Sigmoid colon (tissue), 7 donors: ENCODE results near the gene SMURF2. TPM values are rescaled to one million over a fixed set of nuclear protein-coding genes. Genes with fewer than 3 reads are reported as not detected.

ENCODE experiments used
- DNase-seq: peaks from one replicate; pipeline ENCODE4 v3.0.0-alpha.2; 2019
- H3K27ac ChIP-seq, 4 donors: fragments of 200-600 bp; sonication (generic); one replicate each; pipeline ENCODE4 v1.5.1; 2016 to 2019; ENCODE audit warnings: mild to moderate bottlenecking in 1 of 4
- H3K27me3 ChIP-seq, 3 donors: fragments of 200-600 bp; sonication (generic); one replicate each; pipeline ENCODE4 v1.5.1; 2019; ENCODE audit warnings: mild to moderate bottlenecking in 1 of 3
- H3K36me3 ChIP-seq, 4 donors: fragments of 200-600 bp; sonication (generic); one replicate each; pipeline ENCODE4 v1.5.1; 2016 to 2019
- H3K4me1 ChIP-seq, 4 donors: fragments of 200-600 bp; sonication (generic); one replicate each; pipeline ENCODE4 v1.5.1; 2017 to 2019
- H3K4me3 ChIP-seq, 4 donors: fragments of 200-600 bp; sonication (generic); one replicate each; pipeline ENCODE4 v1.5.1; 2017 to 2019; ENCODE audit warnings: mild to moderate bottlenecking in 2 of 4, moderate library complexity in 1 of 4
- H3K9me3 ChIP-seq, 4 donors: fragments of 200-600 bp in 3 of 4; sonication (generic) in 3 of 4; one replicate each; pipeline versions ENCODE4 v1.5.1 to v1.6.1; 2013 to 2019
- EP300 ChIP-seq, 4 donors: sonication (generic); formaldehyde crosslinking; IDR thresholded peaks; one replicate each; pipeline ENCODE4 v1.6.1; 2017; ENCODE audit warnings: antibody characterized with exemption in 4 of 4
- POLR2A ChIP-seq, 2 donors: fragments of 450-650 bp; IDR thresholded peaks; one replicate each; pipeline ENCODE4 v1.6.1; 2016; ENCODE audit warnings: antibody characterized with exemption in 2 of 2, mild to moderate bottlenecking in 2 of 2, moderate library complexity in 2 of 2
- POLR2AphosphoS5 ChIP-seq, 4 donors: sonication (generic); formaldehyde crosslinking; IDR thresholded peaks; one replicate each; pipeline ENCODE4 v1.6.1; 2017; ENCODE audit warnings: antibody characterized with exemption in 4 of 4
- WGBS, 2 donors: extraction: QIAGEN DNeasy Blood & Tissue Kit; methylation state at CpG; one replicate each; pipeline ENCODE4 v1.1.7; 2013; 5-methylcytosine and 5-hydroxymethylcytosine counted together
- intact Hi-C: fragments of 100-400 bp; cut with DNase I; formaldehyde crosslinking; loops from one replicate; pipeline ENCODE4 v1.15.1; 2023
- polyA plus RNA-seq, 3 donors: library from polyadenylated mRNA; stranded (reverse); fragments of 200-250 nt; gene quantifications; one replicate each; pipeline ENCODE4 v1.2.3, GENCODE V29; 2013
- total RNA-seq, 4 donors: library from RNA; depleted of rRNA; stranded (reverse); fragments of >200 nt; gene quantifications; one replicate each; pipeline ENCODE4 v1.1.0, GENCODE V29; 2016
- TF ChIP-seq, protein P1 (sequence below), 4 experiments: fragments of 450-650 bp in 3 of 4; fragments of 200-600 bp in 1 of 4; IDR thresholded peaks; one replicate each; pipeline ENCODE4 v1.5.1; 2016 to 2019; ENCODE audit warnings: antibody characterized with exemption in 4 of 4, mild to moderate bottlenecking in 3 of 4, moderate library complexity in 2 of 4
- donor health status: healthy with polysubstance abuse.
- donor health status: Bipolar disorder and iron deficiency.
- donor health status: healthy.

SMURF2 gene
- total and polyA plus RNA-seq, 7 donors = 5.8 to 30.2 (median 23.8) TPM

DNA sequence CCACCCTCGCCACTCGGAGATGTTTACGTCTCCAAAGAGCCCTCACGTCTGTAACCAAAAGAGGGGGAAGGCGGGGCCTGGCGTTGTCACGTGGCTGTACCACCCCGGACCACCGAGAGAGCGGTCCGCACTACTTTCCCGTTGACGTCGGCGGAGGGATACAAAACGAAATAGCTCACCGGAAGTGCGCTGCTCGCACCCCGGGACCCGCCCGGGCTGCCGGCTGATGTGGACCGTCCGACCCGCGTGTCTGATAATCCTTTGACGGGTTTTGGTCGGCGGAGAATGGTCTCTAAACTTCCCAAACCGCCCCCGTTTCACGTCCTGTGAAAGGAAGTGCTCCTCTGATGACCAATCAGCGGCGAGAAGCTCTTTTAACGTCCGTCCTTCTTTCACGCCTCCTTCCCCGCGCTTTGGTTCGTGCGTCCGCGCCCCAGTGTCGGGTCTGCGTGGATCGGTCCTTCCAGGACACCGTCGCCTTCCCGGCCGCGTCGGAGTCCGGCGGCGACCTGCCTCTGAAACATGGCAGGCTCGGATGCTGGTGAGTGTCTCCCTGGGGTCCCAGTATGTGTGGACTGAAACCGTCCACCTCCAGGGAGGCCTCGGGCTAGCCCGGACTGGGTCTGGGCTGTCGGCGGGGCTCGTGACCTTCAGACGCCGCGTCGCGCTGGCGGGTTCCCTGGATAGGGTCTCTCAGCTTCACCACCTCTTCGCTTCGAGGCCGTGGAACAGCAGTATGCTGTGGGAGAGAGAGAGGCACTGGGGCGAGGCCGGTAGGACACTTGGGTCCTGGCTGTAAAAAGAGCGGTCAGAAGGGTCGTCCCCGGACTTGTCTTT lies 155.3 kb downstream of the SMURF2 start, which contains the start of gene CEP95:
Gene CEP95 (plus strand): TSS at position 402 of the 837 bp plus-strand sequence. CDS start 121 bp downstream, at position 523.
- TF ChIP-seq POLR2AphosphoS5 (IDR thresholded peaks at IDR 0.05) = peak; percentile 92 to 98 (median 96)
- peak in 2 of 4 donors; percentile 13 to 34 for TF ChIP-seq EP300 (IDR thresholded peaks at IDR 0.05)
- TF ChIP-seq POLR2A (IDR thresholded peaks at IDR 0.05) = peak; percentile 88 to 89
- TF ChIP-seq, protein P1, sequence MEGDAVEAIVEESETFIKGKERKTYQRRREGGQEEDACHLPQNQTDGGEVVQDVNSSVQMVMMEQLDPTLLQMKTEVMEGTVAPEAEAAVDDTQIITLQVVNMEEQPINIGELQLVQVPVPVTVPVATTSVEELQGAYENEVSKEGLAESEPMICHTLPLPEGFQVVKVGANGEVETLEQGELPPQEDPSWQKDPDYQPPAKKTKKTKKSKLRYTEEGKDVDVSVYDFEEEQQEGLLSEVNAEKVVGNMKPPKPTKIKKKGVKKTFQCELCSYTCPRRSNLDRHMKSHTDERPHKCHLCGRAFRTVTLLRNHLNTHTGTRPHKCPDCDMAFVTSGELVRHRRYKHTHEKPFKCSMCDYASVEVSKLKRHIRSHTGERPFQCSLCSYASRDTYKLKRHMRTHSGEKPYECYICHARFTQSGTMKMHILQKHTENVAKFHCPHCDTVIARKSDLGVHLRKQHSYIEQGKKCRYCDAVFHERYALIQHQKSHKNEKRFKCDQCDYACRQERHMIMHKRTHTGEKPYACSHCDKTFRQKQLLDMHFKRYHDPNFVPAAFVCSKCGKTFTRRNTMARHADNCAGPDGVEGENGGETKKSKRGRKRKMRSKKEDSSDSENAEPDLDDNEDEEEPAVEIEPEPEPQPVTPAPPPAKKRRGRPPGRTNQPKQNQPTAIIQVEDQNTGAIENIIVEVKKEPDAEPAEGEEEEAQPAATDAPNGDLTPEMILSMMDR (IDR thresholded peaks at IDR 0.05) = no peak
- Histone ChIP-seq H3K9me3 (no peaks in the 10 kb centered on the region), H3K36me3 (peaks cover 28 to 65% (median 39%) of the 10 kb centered on the region in 4 donors), H3K27me3 (no peaks in the 10 kb centered on the region), H3K4me1 (peaks cover 0 to 53% (median 48%) of the 10 kb centered on the region in 4 donors), H3K27ac (peak within 1 kb of the TSS; percentile 95 to 100 (median 98)), H3K4me3 (peak within 1 kb of the TSS; percentile 78 to 90 (median 80))
- intact Hi-C loops = loop anchor here (5.0 to 10.0 kb wide), 3 partner anchors 156 to 679 kb away; partner anchors contain the start of genes FTSJ3, PSMC5 and SMURF2
- peak; percentile 99 for DNase-seq
- 0% methylated on average over 77 of the region's 77 CpGs for WGBS, 2 donors

DNA sequence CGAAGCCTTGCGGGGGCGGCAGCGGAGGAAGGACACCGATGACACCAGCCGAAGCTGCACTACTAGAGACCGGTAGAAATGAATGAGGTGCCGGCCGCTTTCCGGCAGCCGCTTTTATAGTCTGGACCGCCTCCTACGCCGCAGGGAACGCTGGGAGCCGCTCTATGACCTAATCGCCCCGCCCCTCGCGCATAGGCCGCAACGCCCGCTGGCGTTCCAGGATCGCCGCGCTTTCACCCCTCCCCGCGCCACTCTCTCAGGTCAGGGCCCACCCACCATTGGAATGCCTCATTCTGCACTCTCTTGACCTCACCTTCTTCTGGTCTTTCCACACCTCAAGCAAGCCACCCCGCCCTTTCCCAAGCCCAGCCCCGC lies 155.9 kb downstream of the SMURF2 start, which contains the start of gene DDX5:
Gene DDX5 (minus strand): TSS at position 89 of the 375 bp plus-strand sequence. CDS start 170 bp downstream, outside the sequence.
- Histone ChIP-seq H3K4me3 (peak within 1 kb of the TSS; percentile 78 to 90 (median 80)), H3K27me3 (no peaks in the 10 kb centered on the region), H3K36me3 (peaks cover 34 to 65% (median 41%) of the 10 kb centered on the region in 4 donors), H3K4me1 (peaks cover 0 to 59% (median 51%) of the 10 kb centered on the region in 4 donors), H3K9me3 (no peaks in the 10 kb centered on the region), H3K27ac (peak within 1 kb of the TSS; percentile 95 to 100 (median 98))
- TF ChIP-seq POLR2A (IDR thresholded peaks at IDR 0.05) = peak; percentile 97
- no peak for TF ChIP-seq EP300 (IDR thresholded peaks at IDR 0.05)
- peak; percentile 98 to 100 (median 100) for TF ChIP-seq POLR2AphosphoS5 (IDR thresholded peaks at IDR 0.05)
- peak; percentile 99 for DNase-seq
- 0% methylated on average over 31 of the region's 31 CpGs for WGBS, 2 donors
- intact Hi-C loops = loop anchor here (5.0 to 10.0 kb wide), 3 partner anchors 156 to 679 kb away; partner anchors contain the start of genes FTSJ3, PSMC5 and SMURF2

DNA sequence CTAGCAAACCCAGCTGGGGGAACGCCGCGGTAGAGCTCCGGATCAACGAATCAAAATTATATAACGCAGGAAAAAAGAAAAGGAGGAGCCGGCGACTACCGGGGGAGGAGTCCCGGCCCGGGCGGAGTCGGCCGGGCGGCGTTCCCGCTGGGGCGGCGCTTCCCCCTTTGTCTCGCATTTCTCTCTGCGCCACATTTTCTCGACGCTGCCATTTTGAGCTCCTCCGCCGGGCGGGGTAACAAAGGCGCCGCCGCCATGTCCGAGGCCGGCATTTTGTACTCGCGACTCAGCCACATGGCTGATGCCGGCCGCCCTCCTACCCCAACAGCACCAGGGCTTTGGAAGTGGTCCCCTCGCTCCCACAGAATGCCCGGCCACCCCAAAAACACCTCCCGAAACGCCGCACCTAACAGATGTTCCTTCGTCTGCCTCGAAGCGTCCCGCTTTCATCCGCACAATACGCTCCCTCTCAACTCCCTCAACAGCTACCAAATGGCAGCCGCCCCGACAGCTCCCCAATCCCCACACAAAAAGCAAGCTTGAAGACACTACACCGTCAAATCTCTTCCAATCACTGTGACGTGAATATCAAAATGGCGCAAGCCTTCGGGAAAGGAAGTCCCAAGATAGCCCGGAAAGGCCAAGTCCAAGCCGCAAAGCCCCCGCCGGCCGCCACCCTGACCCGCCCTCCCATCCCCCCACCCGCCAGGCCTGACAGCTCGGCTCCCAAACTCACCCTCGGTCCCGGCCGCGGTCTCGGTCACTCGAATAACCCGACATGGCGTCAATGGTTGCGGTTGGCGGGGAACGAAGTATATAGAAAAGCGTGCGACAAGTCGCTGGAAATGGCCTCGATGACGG lies 156.5 kb downstream of the SMURF2 start:
- H3K36me3 ChIP-seq = peaks cover 40 to 65% (median 42%) of the 10 kb centered on the region in 4 donors
- TF ChIP-seq, protein P1 (IDR thresholded peaks at IDR 0.05) = no peak
- TF ChIP-seq EP300 (IDR thresholded peaks at IDR 0.05) (no peak), POLR2A (IDR thresholded peaks at IDR 0.05) (peak; percentile 47 to 52), POLR2AphosphoS5 (IDR thresholded peaks at IDR 0.05) (peak; percentile 81 to 90 (median 88))
- intact Hi-C loops = loop anchor here (5.0 to 10.0 kb wide), 3 partner anchors 157 to 678 kb away; partner anchors contain the start of genes FTSJ3, PSMC5 and SMURF2
- no peaks in the 10 kb centered on the region for H3K9me3 ChIP-seq
- DNase-seq = peak; percentile 97
- H3K27me3 ChIP-seq = no peaks in the 10 kb centered on the region
- WGBS, 2 donors = 0% methylated on average over 76 of the region's 76 CpGs
- H3K4me1 ChIP-seq = peaks cover 0 to 66% (median 57%) of the 10 kb centered on the region in 4 donors
- peak overlapping the region; percentile 95 to 100 (median 98) for H3K27ac ChIP-seq
- H3K4me3 ChIP-seq = peak overlapping the region; percentile 78 to 90 (median 80)

DNA sequence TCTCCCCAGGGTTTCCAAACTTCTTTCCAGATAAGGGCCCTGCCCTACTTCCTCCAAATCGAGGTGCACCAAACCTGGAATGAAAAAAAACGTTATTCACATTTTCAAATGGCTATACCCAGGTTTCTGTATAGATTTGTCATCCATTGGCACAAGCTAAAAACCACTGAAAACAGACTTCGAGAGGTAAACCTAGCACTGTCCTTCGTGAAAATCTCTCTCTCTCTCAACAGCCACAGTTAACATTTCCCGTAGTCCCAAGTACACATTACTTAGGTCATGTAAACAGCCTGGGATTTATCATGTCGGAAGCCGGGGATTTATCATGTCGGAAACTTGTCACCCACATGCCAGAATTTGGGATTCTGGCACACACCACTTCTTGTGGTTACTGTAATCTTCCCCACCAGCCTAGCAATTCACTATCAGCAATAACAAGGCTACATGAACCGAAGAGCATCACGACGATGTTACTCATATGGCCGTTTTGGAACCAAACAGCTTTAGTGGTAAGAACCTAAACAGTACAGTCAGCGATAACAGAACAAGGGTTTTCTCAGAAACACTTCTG lies 157.3 kb downstream of the SMURF2 start:
- H3K27me3 ChIP-seq = no peaks in the 10 kb centered on the region
- 0 to 1% methylated on average over 13 of the region's 13 CpGs for WGBS, 2 donors
- H3K27ac ChIP-seq = peak overlapping the region; percentile 95 to 100 (median 98)
- peak overlapping the region; percentile 78 to 90 (median 80) for H3K4me3 ChIP-seq
- DNase-seq = no peak
- intact Hi-C loops = loop anchor here (5.0 to 10.0 kb wide), 3 partner anchors 157 to 678 kb away; partner anchors contain the start of genes FTSJ3, PSMC5 and SMURF2
- peaks cover 45 to 65% (median 46%) of the 10 kb centered on the region in 4 donors for H3K36me3 ChIP-seq
- H3K4me1 ChIP-seq = peaks cover 0 to 70% (median 63%) of the 10 kb centered on the region in 4 donors
- TF ChIP-seq, protein P1 (IDR thresholded peaks at IDR 0.05) = no peak
- TF ChIP-seq POLR2AphosphoS5 (IDR thresholded peaks at IDR 0.05) = no peak
- no peak for TF ChIP-seq EP300 (IDR thresholded peaks at IDR 0.05)
- TF ChIP-seq POLR2A (IDR thresholded peaks at IDR 0.05) = no peak
- no peaks in the 10 kb centered on the region for H3K9me3 ChIP-seq
